Fibroblast of lung (primary cell): Measurements from ENCODE around the gene NACC1.
"Not testable (repeated sequence)": the region's sequence is repeated elsewhere in the genome, so short reads cannot be mapped to it uniquely, and the experiment has no call there.

Source experiments
- EZH2 ChIP-seq: IDR thresholded peaks from 2 replicates; pipeline ENCODE4 v1.5.1; 2012; ENCODE audit warnings: low read length, control low read depth, mild to moderate bottlenecking; ENCODE audit errors: missing control alignments
- TF ChIP-seq, protein P1 (sequence below), 2 donors: IDR thresholded peaks in 1 of 2; conservative IDR thresholded peaks in 1 of 2; 1 replicate in 1 of 2; 2 replicates in 1 of 2; pipeline ENCODE4 v1.5.1; 2011 to 2012; ENCODE audit warnings: low read length in 2 of 2, control low read depth in 1 of 2, inconsistent platforms in 1 of 2, low read depth in 1 of 2, mild to moderate bottlenecking in 1 of 2

DNA sequence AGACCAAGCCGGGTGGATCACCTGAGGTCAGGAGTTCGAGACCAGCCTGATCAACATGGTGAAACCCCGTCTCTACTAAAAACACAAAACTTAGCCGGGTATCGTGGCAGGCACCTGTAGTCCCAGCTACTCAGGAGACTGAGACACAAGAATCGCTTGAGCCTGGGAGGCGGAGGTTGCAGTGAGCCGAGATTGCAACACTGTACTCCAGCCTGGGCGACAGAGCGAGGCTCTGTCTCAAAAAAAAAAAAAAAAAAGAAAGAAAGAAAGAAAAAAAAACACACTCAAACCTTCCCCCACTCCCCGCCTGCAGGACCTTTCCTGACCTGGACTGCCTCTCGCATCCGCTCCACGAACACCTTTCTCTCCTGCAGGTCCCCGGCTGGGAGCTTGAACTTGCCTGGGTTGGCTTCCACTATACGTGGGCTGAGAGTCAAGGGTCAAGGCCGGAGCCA, 31.1 kb downstream of the NACC1 start:
- TF ChIP-seq EZH2, result not testable (repeated sequence)
- TF ChIP-seq, protein P1, sequence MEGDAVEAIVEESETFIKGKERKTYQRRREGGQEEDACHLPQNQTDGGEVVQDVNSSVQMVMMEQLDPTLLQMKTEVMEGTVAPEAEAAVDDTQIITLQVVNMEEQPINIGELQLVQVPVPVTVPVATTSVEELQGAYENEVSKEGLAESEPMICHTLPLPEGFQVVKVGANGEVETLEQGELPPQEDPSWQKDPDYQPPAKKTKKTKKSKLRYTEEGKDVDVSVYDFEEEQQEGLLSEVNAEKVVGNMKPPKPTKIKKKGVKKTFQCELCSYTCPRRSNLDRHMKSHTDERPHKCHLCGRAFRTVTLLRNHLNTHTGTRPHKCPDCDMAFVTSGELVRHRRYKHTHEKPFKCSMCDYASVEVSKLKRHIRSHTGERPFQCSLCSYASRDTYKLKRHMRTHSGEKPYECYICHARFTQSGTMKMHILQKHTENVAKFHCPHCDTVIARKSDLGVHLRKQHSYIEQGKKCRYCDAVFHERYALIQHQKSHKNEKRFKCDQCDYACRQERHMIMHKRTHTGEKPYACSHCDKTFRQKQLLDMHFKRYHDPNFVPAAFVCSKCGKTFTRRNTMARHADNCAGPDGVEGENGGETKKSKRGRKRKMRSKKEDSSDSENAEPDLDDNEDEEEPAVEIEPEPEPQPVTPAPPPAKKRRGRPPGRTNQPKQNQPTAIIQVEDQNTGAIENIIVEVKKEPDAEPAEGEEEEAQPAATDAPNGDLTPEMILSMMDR (conservative IDR thresholded peaks at IDR 0.05 in 1 of 2, IDR thresholded peaks at IDR 0.05 in 1 of 2; ENCODE audit: low read depth in 1 of 2, low read length in 2 of 2), result not testable (repeated sequence)
